ENCODE results near the gene BBS2. TPM values are rescaled to one million over a fixed set of nuclear protein-coding genes. Genes with fewer than 3 reads are reported as not detected.

BBS2 gene
- total and polyA plus RNA-seq, 2 of the 13 experiments (the other 11 are each of a cell fraction or from before 2014, with no cell fraction given), result 59.7 to 68.3 TPM

GRCh38 chr16:56450275-56450985 lies 69.4 kb downstream of the BBS2 start (continued):
- no peak for TF ChIP-seq THAP9 (CRISPR knock-in tag; IDR thresholded peaks at IDR 0.05; ENCODE audit: borderline replicate concordance)
- no peak for TF ChIP-seq ZFP82 (CRISPR knock-in tag; IDR thresholded peaks at IDR 0.05; ENCODE audit: borderline replicate concordance)
- TF ChIP-seq ZBTB42 (CRISPR knock-in tag; IDR thresholded peaks at IDR 0.05), result no peak
- TF ChIP-seq ZNF10 (CRISPR knock-in tag; IDR thresholded peaks at IDR 0.05; ENCODE audit: borderline replicate concordance, low read depth), result no peak
- TF ChIP-seq NFRKB (IDR thresholded peaks at IDR 0.05), result no peak
- 0 out of 2 replicates have a peak, but pooled peaks have one; percentile 17 for TF ChIP-seq ELF4 (CRISPR knock-in tag; IDR thresholded peaks at IDR 0.05; ENCODE audit: borderline replicate concordance)
- TF ChIP-seq RARG (CRISPR knock-in tag; IDR thresholded peaks at IDR 0.05; ENCODE audit: low read depth), result 0 out of 2 replicates have a peak, but pooled peaks have one; percentile 9
- no peak for TF ChIP-seq ZNF382 (CRISPR knock-in tag; IDR thresholded peaks at IDR 0.05; ENCODE audit: borderline replicate concordance)
- no peak for TF ChIP-seq TCF7L2 (IDR thresholded peaks at IDR 0.05; ENCODE audit: low read depth, low read length)
- no peak for TF ChIP-seq LRRFIP1 (CRISPR knock-in tag; conservative IDR thresholded peaks at IDR 0.05)
- no peak for TF ChIP-seq PAF1 (CRISPR knock-in tag; IDR thresholded peaks at IDR 0.05)
- TF ChIP-seq SALL1 (CRISPR knock-in tag; IDR thresholded peaks at IDR 0.05), result no peak
- no peak for TF ChIP-seq ZNF572 (CRISPR knock-in tag; IDR thresholded peaks at IDR 0.05)
- no peak for TF ChIP-seq ATF5 (CRISPR knock-in tag; IDR thresholded peaks at IDR 0.05; ENCODE audit: low read depth)
- TF ChIP-seq ZNF770 (CRISPR knock-in tag; IDR thresholded peaks at IDR 0.05), result peak; percentile 64
- TF ChIP-seq ZNF691 (CRISPR knock-in tag; IDR thresholded peaks at IDR 0.05; ENCODE audit: borderline replicate concordance, low read depth), result peak; percentile 13
- 0 out of 2 replicates have a peak, but pooled peaks have one; percentile 14 for TF ChIP-seq ZNF678 (CRISPR knock-in tag; IDR thresholded peaks at IDR 0.05)
- TF ChIP-seq ZNF878 (CRISPR knock-in tag; IDR thresholded peaks at IDR 0.05), result peak; percentile 64; the same call in 1 of the 2 replicates
- TF ChIP-seq ZC3H13 (CRISPR knock-in tag; IDR thresholded peaks at IDR 0.05), result 0 out of 2 replicates have a peak, but pooled peaks have one; percentile 52
- TF ChIP-seq BHLHE40 (IDR thresholded peaks at IDR 0.05; ENCODE audit: low read length), result no peak

Measured in HepG2 (cell line).